Activated CD4-positive, CD25-positive, alpha-beta regulatory T cell (primary cell): Measurements from ENCODE around the gene HMGXB3.
"Not testable (repeated sequence)": the region's sequence is repeated elsewhere in the genome, so short reads cannot be mapped to it uniquely, and the experiment has no call there.

Experiments used
- DNase-seq, 4 experiments: peaks; one replicate each; lab custom pipeline; 2025; lab: John Stamatoyannopoulos, UW

Gene HMGXB3

DNA sequence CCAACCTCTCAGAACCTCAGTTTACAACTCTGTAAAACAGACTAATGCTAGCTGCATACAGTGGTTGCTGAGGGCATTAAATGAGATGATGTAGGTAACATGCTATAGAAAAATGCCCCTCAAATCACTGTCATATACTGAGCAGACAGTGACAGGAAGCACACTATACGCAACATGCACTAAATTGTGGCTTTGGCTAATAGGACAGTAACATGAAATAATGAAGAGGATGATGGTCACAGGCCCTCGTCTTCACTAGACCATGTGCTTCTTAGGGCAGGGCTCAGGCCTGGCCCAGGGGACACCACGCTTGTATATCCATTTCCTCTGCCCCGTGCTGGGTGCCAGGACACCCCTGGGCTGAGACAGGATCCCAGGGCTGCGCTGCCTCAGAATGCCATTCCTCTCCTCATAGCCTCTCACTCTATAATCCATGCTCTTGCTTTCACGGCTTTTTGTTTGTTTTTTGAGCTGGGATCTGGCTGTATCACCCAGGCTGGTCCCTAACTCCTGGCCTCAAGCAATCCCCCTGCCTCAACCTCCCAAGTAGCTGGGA is 66.9 kb downstream of the HMGXB3 start:
- no peak for DNase-seq

DNA sequence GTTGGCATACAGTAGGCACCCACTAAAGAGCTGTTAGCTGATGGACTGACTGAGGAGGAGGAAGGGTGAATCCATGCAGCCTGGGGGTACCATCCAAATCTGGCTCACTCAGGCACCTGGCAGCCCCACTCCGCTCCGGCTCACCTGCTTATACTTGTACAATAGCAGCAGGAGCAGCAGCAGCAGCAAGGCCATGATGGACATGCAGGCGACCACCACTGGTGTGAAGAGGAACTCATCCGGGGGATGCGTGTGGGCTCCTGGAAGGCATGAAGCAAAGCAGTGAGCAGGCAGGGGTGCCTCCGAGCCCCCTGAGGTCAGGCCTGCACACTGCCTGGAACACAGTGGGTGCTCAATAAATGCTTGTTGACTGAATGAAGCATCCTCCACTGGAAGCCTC is 67.5 kb downstream of the HMGXB3 start:
- DNase-seq = no peak

DNA sequence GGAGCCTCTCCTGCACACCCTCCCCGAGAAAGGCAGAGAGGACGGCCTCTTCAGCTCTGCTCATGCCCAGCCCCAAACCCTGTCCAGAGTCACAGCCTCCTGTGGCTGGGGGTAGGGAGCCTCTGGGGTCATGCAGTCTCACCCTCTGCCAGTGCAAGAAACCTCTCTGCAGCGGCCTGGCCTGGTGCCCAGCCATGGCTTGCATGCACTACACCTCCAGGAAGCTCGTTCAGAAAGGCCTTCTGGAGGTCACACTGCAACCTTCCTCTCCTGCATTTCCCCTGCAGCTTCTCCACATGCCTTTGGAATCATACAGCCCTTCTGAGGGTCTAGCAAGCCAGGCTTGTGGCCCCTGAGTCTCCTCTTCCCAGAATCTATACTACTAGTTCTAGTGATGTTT is 67.9 kb downstream of the HMGXB3 start:
- no peak for DNase-seq

DNA sequence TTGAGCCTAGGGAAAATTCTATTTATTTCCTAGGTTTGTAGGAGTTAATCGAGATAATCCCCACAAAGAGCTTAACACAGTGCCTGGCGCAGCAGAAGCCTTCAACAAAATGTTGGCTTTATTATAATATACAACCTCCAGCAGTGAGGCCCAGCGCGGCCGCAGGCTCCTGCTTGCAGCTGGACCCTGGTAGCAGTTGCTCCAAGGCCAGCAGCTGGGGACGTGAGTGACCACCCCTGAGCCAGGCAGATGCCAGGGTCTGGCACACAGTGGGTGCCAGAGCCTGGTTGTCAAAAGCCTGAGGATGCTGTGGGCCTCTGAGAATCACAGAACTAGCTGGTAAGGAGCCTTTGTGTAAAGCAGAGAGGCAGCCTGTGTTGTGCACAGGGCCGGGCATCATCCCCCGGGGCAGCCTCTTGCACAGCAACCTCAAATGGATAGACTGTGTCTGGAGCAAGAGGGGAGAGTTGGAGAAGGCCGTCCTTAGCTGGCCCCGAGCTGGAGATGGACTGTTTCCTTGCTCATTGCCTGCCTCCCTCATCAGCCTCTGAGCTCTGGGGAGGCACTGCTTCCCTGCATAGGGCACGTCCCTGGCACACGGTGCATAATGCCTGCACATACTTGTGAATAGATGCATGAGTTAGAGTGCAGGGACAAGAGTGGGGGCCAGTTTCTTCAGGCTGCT is 68.6 kb downstream of the HMGXB3 start:
- DNase-seq = no peak

DNA sequence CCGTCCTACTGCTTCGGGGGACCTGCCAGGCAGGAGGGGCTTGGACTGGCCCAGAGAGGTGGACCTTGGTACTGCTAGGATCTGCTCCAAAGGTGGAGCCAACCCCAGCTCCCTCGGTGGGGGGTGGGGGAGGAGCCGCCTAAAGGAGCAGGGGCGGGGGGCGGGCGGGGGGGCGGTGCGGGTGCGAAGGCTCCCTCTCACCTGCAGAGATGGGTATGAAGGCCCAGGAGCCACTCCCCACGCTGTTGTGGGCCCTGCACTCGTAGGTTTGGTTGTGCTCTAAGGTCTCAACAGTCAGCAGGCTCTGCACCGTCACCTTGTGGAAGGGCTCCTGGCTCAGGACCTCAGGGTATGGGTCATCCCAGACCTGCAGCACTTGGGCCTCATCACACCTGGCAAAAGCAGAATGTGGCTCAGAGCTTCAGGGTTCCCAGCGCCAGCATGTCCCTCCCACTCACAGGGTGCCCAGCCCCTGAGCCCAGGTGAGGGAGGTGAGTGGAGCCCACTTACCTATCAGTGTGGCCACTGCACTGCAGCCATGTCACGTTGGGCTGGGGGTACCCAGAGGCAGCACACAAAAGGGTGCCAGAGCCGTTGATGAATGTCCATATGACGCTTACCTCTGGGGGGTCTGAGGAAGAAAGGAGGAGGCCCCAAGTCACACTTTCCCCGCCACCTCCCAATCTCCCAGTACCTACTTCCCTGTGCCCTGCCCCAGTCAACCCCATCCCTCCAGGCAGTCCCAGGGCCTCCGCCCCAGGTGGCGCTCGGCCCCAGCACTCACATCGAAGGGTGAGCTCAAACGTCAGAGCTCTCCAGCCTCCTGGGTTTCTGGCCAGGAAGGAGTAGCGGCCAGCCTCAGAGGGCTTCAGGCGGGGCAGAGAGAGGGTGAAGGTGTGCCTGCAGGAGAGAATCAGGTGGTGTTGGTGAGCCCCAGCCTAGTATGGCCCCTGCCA is 69.4 kb downstream of the HMGXB3 start:
- no peak for DNase-seq

DNA sequence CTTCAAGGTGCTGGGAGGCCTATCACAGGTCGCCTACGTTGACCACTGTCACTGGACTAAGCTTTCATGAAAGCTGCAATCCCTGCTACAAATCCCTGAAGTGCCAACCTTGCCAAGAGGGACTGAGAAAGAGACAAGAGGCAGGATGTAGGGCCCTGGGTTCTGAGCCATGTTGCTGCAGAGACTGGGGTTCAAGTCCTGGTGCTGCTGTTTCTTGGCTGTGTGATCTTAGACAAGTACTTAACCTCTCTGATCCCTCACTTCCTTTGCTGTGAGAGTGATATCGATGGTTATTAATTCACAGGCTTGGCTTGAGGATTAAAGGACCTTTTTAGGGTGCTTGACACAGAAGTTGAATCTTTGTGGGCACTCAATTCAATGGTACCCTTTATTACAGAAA is 70.3 kb downstream of the HMGXB3 start:
- DNase-seq = no peak

DNA sequence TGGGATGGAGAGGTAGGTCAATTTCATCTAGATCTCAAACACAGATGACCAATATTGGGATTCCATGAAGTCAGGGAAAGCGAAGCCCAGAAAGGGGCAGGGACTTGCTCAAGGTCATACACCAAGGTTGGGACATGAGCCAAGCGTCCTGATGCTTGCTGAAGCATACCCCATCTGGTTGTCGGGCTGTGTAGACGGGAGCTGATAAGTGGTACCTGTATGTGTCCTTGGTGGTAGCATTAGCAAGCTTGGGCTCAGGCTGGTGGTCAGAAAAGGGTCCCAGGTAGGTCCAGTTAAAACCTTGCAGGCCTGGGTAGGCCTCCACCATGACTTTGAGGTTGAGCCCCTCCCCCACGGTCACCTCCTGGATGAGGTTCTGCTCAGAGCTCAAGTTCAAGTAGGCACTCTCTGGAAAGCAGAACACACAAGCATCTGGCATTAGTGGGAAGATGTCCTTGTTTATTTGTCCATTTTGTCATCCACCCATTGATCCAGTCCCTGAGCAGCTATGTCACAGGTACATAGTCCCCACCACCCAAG is 72.6 kb downstream of the HMGXB3 start:
- DNase-seq = no peak

DNA sequence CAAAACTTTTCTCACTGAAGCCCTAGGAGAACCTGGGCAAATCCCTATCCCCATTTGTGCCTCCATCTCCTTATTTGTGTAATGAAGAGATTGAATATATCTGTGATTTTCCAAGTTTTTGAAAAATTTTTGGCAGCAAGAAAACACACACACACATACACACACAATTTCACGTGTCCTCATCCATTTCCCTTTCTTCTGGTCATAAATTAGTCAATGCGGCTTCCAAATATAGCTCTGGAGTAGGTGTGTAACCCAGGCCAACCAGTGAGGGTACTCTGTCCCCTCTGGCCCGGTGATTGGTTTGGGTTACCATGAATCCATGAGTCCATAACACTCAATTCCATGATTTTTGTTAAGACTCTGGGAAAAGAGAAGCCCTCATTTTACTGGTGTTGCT is 73.1 kb downstream of the HMGXB3 start:
- DNase-seq = no peak

DNA sequence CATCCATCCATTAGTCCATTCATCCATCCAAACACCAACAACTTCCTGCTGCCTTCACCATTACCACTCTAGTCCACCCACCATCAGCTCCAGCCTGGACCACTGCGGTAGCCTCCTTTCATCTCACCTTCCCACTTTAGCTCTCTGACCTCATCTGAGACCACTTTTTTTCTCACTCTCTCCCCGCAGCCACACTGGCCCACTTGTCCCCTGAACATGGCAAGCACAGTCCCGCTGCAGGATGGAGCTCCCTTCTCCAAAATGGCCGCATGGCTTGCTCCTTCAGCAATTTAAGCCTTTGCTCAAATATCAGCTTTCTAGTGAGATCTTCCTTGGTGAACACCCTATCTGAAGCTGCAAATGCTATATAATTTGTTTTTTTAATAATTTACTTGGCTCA is 74.7 kb downstream of the HMGXB3 start:
- DNase-seq = no peak

DNA sequence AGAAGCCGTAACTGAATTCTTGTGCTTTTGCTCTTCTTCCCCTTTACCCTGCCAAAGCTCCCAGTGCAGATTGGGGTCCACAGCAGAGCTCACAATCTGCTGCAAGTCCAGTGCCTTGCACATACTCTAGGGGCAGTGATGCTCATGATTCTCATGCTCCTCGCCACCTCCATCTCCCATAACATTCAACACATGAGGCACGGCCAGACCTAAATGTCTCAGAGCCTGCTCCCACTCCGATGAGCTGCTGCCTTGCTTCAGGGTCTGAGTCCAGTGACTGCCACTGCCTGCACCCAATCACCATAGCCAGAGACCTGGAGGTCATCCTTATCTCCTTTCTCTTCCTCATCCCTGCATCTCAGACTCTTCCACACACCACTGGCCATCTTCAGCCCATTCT is 75.3 kb downstream of the HMGXB3 start:
- no peak for DNase-seq

DNA sequence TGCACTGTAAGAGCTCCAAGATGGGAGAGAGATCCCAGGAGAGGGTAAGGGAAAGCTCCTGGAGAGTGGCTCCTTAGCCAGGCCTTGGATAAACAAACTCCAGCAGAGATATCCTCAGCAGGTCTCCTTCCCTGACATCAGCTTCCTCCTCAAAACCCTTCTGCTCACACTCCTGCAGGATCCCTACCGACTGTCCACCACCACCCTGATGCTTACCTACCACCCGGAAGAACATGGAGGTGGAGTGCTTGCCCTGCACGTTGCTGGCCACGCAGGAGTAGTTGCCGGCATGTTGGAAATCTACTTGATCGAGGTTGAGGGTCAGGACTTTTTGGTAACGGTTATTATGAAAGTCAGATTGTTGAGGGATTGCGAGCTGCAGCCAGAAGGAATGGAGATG is 76.5 kb downstream of the HMGXB3 start:
- DNase-seq = no peak

DNA sequence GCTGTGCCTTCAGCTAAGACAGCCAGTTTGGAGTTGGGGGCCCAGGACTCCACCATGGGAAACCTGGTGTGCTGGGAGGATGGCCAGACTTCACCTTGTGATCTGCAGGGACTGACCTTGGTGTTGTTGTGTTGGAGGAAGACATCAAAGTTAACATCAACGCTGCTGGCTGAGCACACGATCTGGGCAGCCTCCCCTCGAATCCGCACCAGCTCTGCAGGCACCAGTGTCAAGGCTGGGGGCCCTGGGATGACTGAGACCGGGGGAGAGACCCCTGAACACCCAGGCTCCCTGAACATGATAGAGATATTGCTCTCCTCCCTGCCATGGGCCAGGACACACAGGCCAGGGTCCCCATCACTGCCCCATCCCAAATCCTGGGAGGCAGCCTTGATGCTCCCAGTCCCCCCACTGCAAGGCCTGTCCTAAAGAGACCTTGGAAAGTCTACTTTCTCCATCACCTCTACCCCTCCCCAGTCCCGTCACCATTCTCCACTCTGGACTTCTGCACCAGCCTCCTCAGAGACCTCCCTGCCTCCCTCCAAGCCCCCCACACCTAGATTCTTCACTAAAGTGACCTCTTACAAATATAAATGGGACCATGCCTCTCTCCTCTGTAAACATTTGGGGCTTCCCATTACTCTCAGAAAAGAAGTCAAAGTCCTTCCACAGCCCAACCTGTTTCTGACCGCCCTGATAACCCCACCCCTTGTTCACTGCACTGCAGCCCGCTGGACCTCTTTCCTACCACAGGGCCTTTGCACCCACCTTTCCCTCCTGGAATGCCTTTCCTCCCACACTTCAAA is 77.7 kb downstream of the HMGXB3 start:
- DNase-seq = no peak

DNA sequence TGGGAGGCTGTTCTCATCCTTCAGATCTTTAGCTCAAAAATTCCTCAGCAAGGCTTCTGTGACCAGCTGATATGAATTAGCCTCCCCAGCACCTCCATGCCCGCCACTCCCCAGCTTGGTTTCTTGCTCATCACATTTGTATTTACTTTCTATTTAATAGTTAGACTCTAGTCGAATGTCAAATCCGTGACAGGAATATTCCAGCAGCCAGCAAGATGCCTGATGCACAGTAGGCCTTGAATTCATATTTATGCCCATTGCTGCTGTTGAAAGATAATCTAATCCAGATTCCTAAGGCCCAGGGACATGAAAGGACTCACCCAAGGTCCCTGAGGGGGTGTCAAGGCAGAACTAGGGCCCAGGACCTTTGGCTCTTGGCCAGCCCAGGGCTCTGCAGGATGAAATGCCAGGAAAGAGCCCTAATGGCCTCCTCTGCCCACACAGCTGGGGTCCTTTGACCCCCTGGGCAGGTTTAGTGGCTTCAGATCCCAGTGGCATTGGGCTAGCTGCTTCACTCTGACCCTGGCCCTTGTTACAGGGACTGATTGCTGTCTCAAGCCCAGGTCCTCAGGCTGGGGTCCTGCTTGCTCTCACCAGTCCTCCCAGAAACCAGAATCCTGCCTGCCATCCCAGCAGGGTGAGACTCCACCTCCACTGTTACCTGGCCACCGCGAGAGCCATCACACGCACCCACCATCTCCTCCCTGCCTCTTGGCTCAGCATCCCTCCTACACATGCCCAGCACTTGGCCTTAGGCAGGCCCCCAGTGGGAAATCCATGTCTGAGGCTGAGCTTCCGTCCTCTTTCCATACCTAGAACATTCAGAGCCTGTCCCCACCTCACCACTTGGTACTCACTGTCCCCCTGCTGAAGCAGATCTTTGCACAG is 78.5 kb downstream of the HMGXB3 start:
- no peak for DNase-seq

DNA sequence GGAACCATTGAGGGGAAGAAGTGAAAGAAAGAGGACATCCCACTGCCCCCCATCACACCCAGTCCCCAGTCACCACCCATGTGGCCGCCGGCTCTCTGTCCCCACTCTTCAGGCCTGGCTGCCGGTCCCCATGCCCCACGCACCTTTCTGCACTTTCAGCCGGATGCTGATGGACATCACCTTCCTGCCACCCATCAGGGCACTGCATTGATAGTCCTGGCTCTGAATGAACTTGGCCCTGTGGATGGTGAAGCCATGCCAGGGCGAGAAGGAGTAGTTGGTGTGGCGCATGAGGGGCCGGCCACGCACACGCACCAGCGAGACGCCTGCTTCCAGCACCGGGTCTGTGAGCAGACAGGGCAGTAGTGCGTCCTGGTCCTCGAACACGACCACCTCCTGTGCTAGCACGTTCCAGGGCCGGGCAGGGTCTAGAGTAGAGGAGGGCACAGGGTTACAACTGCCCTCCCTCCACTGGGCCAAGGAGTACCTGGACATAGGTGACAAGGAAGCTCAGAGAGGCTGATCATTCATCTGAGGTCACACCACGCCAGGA is 79.4 kb downstream of the HMGXB3 start:
- no peak for DNase-seq

DNA sequence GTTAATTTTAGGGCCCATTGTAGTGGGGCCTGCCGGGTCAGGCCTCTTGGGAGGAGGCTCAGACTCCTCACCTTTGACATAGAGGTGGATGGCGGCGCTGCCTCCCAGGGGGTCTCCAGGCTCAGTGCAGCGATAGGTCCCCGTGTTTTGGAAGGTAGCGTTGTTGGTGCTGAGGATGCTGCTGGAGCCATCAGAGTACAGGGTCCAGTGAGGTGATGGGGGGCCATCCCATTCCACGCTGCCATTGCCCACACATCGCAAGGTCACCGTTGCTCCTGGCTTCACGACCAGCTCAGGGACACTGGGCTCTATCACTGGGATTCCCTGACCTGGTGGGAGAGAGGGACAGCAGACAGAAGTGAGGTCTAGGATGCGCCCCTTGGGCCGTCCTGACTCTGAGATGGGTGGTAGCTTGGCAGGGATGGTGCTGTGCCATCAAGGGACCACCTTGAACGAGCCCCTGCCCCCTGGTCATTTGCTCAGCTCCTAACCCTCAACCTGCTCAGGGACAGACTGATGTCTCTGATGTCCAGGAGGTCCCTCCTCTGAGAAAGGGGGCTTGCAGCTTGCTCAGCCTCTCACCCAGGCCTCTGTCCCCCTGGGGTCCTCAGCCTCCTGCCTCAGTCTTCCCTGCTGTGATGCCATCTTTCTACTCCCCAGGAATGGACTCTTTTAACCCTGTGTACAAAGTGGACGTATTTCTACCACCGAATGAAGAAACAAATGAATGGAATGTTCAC is 80.3 kb downstream of the HMGXB3 start:
- no peak for DNase-seq

DNA sequence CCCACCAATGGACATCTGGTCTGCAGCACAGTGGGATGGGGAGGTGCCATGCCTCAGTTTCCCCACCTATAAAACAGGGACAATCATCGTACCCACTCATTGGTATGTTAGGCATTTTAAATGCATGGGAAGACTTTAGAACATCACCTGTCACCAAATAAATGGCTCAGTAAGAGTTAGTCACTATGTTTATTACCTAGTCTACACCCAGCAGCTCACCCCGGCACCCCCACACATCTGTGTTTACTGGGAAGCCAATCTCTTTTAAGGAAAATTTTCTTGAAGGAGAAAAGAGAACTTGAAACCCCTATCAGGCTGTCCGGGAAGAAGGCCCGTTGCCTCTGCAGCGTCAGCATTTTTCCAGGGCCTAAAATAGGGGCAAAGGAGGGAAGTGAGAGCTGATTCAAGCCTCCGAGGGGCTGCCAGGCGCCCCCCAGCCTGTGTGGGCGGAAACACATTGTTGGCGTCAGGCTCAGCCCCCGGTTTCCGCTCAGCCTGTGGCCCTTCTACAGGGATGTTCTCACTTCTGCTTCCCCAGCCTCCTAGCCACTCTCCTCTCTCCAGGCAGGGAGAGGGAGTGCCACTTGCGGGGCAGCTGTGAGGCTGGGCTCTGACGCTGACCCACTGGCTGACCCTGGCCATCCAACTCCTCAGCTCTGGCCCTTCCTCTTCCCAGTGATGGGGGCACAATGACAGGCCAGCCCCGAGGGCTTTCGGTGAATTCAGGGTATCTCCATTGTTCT is 81.2 kb downstream of the HMGXB3 start:
- no peak for DNase-seq

DNA sequence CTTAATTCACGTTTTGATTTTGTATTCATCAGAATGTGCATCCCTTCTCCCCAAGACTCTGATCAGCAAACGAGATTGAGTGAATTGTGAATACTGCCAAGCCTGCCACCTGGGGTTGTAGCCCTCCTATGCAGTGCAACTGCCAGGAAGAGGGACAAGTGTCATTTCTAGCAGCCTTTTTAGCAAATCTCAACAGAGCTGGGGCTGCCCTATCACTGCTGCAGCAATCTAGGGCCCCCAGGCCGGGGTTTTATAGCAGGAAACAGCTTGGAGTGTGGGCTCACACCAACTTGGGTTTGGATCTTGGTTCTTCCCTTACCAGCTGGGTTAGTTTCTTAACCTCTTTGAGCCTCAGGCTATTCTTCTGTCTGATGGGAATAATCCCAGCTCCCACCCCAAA is 81.8 kb downstream of the HMGXB3 start:
- DNase-seq = no peak

DNA sequence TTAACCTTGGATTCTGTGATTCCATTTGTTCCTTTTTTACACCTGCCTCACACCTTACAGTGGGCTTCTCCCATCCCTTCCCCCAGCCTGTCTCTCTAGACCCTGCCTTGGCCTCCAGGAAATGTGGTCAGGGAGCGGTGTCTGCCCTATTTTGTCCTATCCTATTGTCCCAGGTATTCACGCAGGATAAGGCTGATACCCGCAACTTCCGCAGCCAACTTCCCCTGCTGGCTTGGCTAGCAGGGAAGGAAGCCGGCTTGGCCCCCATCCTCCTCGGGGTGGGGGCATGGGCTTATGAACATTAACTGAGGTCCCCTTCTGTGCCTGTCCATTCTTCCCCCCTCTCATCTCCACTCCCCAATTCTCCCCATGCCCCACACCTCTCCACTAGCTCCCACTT is 82.3 kb downstream of the HMGXB3 start:
- DNase-seq = no peak

DNA sequence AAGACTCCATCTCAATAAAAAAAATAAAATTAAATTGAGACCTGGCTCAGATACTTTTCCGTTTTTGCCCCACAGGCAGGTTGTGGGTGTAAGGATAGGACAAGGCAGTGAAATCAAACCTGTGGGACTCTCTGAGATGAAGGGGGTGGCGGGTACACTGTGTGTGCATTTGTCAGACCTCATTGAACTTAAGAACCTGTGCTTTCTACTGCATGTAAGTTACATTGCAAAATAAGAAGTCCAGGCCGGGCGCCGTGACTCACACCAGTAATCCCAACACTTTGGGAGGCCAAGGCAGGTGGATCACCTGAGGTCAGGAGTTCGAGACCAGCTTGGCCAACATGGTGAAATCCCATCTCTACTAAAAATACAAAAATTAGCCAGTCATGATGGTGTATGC is 84.2 kb downstream of the HMGXB3 start:
- not testable (repeated sequence) for DNase-seq
